Subcutaneous adipose tissue (tissue), 4 donors: Measurements from ENCODE around the gene CNIH2. TPM values are rescaled to one million over a fixed set of nuclear protein-coding genes. Genes with fewer than 3 reads are reported as not detected.

Experiments
- total RNA-seq, 4 donors: library from RNA; depleted of rRNA; stranded (reverse); fragments of >200 nt; gene quantifications; one replicate each; pipeline ENCODE4 v1.1.0, GENCODE V29; 2016
- TF ChIP-seq, protein P1 (sequence below): fragments of 450-650 bp; IDR thresholded peaks from one replicate; pipeline ENCODE4 v1.5.1; 2016; ENCODE audit warnings: low read depth, mild to moderate bottlenecking, control low read depth, antibody characterized with exemption, moderate library complexity

The CNIH2 gene
- total RNA-seq, 4 donors from 2014 or later = not detected

- TF ChIP-seq, protein P1, sequence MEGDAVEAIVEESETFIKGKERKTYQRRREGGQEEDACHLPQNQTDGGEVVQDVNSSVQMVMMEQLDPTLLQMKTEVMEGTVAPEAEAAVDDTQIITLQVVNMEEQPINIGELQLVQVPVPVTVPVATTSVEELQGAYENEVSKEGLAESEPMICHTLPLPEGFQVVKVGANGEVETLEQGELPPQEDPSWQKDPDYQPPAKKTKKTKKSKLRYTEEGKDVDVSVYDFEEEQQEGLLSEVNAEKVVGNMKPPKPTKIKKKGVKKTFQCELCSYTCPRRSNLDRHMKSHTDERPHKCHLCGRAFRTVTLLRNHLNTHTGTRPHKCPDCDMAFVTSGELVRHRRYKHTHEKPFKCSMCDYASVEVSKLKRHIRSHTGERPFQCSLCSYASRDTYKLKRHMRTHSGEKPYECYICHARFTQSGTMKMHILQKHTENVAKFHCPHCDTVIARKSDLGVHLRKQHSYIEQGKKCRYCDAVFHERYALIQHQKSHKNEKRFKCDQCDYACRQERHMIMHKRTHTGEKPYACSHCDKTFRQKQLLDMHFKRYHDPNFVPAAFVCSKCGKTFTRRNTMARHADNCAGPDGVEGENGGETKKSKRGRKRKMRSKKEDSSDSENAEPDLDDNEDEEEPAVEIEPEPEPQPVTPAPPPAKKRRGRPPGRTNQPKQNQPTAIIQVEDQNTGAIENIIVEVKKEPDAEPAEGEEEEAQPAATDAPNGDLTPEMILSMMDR = no peak
Measured at GRCh38 chr11:66243782-66244535, 34.0 kb upstream of the CNIH2 start.

GRCh38 chr11:66247295-66247694 is 30.7 kb upstream of the CNIH2 start:
- TF ChIP-seq, protein P1 = no peak

DNA sequence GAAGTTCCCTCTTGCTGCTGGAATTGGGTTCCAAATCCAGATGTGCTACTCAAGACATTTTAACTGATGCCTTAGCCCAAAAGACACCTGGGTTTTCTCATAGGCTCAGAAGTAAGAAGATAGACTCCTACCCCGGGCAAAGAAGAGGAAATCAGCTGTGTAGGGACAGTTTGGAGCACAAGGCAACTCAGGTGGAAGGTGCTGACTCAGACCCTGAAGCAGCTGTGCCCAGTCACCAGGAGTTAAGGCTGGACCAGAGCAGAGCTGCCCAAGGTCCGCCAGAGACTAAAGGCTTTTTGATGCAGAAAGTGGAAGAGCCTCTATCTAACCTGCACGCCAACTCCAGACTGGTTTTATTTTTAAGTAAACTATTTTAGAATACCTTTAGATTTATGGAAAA is 30.2 kb upstream of the CNIH2 start:
- TF ChIP-seq, protein P1 = no peak

DNA sequence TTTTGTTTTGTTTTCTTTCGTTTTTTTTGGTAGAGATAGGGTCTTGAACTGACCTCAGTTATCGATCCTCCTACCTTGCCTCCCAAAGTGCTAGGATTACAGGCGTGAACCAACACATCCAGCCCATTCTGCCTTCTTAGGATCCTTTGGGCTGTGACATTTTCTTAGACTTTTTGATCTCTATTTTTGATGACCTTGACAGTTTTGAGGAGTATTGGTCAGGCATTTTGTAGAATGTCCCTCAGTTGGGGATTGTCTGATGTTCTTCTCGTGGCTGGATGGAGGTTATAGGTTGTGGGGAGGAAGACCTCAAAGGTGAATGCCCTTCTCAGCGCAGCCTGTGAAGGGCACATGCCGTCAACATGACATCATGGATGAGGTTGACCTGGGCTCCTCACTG is 29.1 kb upstream of the CNIH2 start:
- TF ChIP-seq, protein P1 = no peak

DNA sequence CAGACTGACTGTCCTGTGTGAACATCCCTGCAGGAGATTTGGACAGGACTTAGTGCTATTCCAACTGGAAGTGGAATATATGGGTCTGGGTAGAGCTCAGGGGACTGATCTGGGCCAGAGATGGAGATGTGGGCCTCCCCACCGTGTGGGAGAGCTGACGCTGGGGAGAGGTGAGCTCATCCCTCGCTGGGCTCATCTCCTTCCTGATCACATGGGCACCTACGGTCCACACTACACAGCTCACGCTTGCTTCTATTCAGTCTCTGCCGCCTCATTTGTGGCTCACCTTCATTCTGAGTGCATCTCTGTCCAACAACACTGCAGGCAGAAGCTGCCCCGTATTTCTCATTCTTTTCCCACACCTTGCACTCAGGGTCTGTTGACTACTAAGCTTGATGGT is 26.2 kb upstream of the CNIH2 start:
- TF ChIP-seq, protein P1 = no peak

GRCh38 chr11:66258473-66258893 is 19.5 kb upstream of the CNIH2 start:
- TF ChIP-seq, protein P1 = no peak

DNA sequence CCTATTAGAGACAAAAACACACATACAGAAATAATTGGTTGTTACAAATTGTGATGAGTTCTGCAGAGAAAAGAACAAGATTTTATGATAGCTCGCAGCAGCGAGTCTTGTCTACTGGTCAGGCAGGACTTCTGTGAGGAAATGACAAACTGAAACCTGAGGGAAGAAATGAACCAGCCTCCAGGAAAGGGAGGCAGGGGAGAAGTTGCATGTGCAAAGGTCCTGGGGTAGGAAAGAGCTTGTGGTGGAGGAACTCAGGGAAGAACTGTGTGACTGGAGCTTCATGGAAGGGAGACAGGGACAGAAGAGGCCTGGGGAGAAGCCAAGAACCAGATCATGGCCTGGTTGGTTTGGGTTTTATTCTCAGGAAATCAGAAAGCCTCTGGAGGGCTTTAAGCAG is 18.8 kb upstream of the CNIH2 start:
- TF ChIP-seq, protein P1 = no peak
